WTC11 (cell line): ENCODE data around the gene COG5. TPM values are rescaled to one million over a fixed set of nuclear protein-coding genes. Genes with fewer than 3 reads are reported as not detected.

Experiments
- ATAC-seq: fragments of 200-7000 bp; cut with Tn5 transposase; 2 replicates; pipeline ENCODE4 v1.10.0; 2021; ENCODE audit warnings: mild to moderate bottlenecking, moderate library complexity
- CTCF ChIA-PET: fragments of 300-600 bp; sonication (Branson Sonifier 250); formaldehyde crosslinking; loops from one replicate; lab custom pipeline; 2021; ENCODE audit warnings: antibody characterized with exemption; lab: Charles Lee
- POLR2A ChIA-PET: fragments of 350-600 bp; sonication (Branson Sonifier 250); formaldehyde crosslinking; loops from one replicate; lab custom pipeline; 2021; ENCODE audit warnings: antibody characterized with exemption; lab: Charles Lee
- DNase-seq: peaks from one replicate; pipeline ENCODE4 v3.0.0; 2021; ENCODE audit warnings: low spot score
- H3K27ac Mint-ChIP-seq: 2 replicates; pipeline ENCODE4 v1.8.0; 2021; ENCODE audit warnings: mixed read lengths
- H3K27me3 Mint-ChIP-seq: 2 replicates; pipeline ENCODE4 v1.8.0; 2021; ENCODE audit warnings: low read depth, mild to moderate bottlenecking, moderate library complexity, mixed read lengths
- H3K36me3 Mint-ChIP-seq: 2 replicates; pipeline ENCODE4 v1.8.0; 2021; ENCODE audit warnings: mixed read lengths
- H3K4me1 Mint-ChIP-seq: 2 replicates; pipeline ENCODE4 v1.8.0; 2022; ENCODE audit warnings: mixed read lengths
- H3K4me3 Mint-ChIP-seq: 2 replicates; pipeline ENCODE4 v1.8.0; 2021; ENCODE audit warnings: mild to moderate bottlenecking, moderate library complexity, mixed read lengths
- H3K9me3 Mint-ChIP-seq: 2 replicates; pipeline ENCODE4 v1.8.0; 2021; ENCODE audit warnings: mixed read lengths
- ATF1 ChIP-seq: sonication (generic); formaldehyde crosslinking; IDR thresholded peaks from 2 replicates; pipeline ENCODE4 v1.8.1; 2023; ENCODE audit warnings: mild to moderate bottlenecking, moderate library complexity, missing genetic modification reagents
- CREB1 ChIP-seq: sonication (generic); formaldehyde crosslinking; IDR thresholded peaks from 2 replicates; pipeline ENCODE4 v1.8.0; 2023; ENCODE audit warnings: mild to moderate bottlenecking, missing genetic modification reagents
- ELF4 ChIP-seq: sonication (generic); formaldehyde crosslinking; IDR thresholded peaks from 2 replicates; pipeline ENCODE4 v1.8.1; 2022; ENCODE audit warnings: low read depth, mild to moderate bottlenecking, moderate library complexity, missing genetic modification reagents
- ESRRA ChIP-seq: sonication (generic); formaldehyde crosslinking; IDR thresholded peaks from 2 replicates; pipeline ENCODE4 v1.8.1; 2022; ENCODE audit warnings: mild to moderate bottlenecking, missing genetic modification reagents, borderline replicate concordance
- ETV6 ChIP-seq: sonication (generic); formaldehyde crosslinking; IDR thresholded peaks from 2 replicates; pipeline ENCODE4 v1.8.1; 2022; ENCODE audit warnings: mild to moderate bottlenecking, missing genetic modification reagents
- GABPB1 ChIP-seq: sonication (generic); formaldehyde crosslinking; IDR thresholded peaks from 2 replicates; pipeline ENCODE4 v1.8.1; 2023; ENCODE audit warnings: mild to moderate bottlenecking, missing genetic modification reagents
- IRF2 ChIP-seq: sonication (generic); formaldehyde crosslinking; IDR thresholded peaks from 2 replicates; pipeline ENCODE4 v1.8.0; 2022; ENCODE audit warnings: low read depth, missing genetic modification reagents, borderline replicate concordance
- JUN ChIP-seq: sonication (generic); formaldehyde crosslinking; IDR thresholded peaks from 2 replicates; pipeline ENCODE4 v1.8.0; 2023; ENCODE audit warnings: mild to moderate bottlenecking, missing genetic modification reagents
- MXD4 ChIP-seq: fragments of 250-450 bp; sonication (Bioruptor Pico); IDR thresholded peaks from 2 replicates; pipeline ENCODE4 v1.8.0; 2021; ENCODE audit warnings: mild to moderate bottlenecking, moderate library complexity, borderline replicate concordance
- MYBL2 ChIP-seq: sonication (generic); formaldehyde crosslinking; IDR thresholded peaks from 2 replicates; pipeline ENCODE4 v1.8.1; 2023; ENCODE audit warnings: mild to moderate bottlenecking, moderate library complexity, missing genetic modification reagents
- NR2C2 ChIP-seq: sonication (generic); formaldehyde crosslinking; IDR thresholded peaks from 2 replicates; pipeline ENCODE4 v1.8.0; 2022; ENCODE audit warnings: mild to moderate bottlenecking, missing genetic modification reagents
- RELA ChIP-seq: sonication (generic); formaldehyde crosslinking; IDR thresholded peaks from 2 replicates; pipeline ENCODE4 v1.8.1; 2022; ENCODE audit warnings: missing genetic modification reagents, mild to moderate bottlenecking, borderline replicate concordance
- RORB ChIP-seq: fragments of 250-450 bp; sonication (Bioruptor Pico); IDR thresholded peaks from 2 replicates; pipeline ENCODE4 v1.9.0; 2021; ENCODE audit warnings: mild to moderate bottlenecking
- SMAD4 ChIP-seq: sonication (generic); formaldehyde crosslinking; IDR thresholded peaks from 2 replicates; pipeline ENCODE4 v1.8.0; 2022; ENCODE audit warnings: mild to moderate bottlenecking, missing genetic modification reagents
- SOX15 ChIP-seq: fragments of 250-450 bp; sonication (Bioruptor Pico); IDR thresholded peaks from 2 replicates; pipeline ENCODE4 v1.9.0; 2021; ENCODE audit warnings: mild to moderate bottlenecking
- STAT6 ChIP-seq: sonication (generic); formaldehyde crosslinking; conservative IDR thresholded peaks from 2 replicates; pipeline ENCODE4 v1.8.1; 2023; ENCODE audit warnings: mild to moderate bottlenecking, low read depth, missing genetic modification reagents, moderate library complexity
- TEAD4 ChIP-seq: sonication (generic); formaldehyde crosslinking; IDR thresholded peaks from 2 replicates; pipeline ENCODE4 v1.8.0; 2022; ENCODE audit warnings: mild to moderate bottlenecking, missing genetic modification reagents
- ZBTB21 ChIP-seq: sonication (generic); formaldehyde crosslinking; IDR thresholded peaks from 2 replicates; pipeline ENCODE4 v1.8.1; 2023; ENCODE audit warnings: mild to moderate bottlenecking, missing genetic modification reagents, borderline replicate concordance
- ZNF138 ChIP-seq: sonication (generic); formaldehyde crosslinking; conservative IDR thresholded peaks from 2 replicates; pipeline ENCODE4 v1.8.1; 2022; ENCODE audit warnings: mild to moderate bottlenecking, moderate library complexity, missing genetic modification reagents
- ZNF263 ChIP-seq: sonication (generic); formaldehyde crosslinking; IDR thresholded peaks from 2 replicates; pipeline ENCODE4 v1.8.1; 2022; ENCODE audit warnings: low read depth, mild to moderate bottlenecking, moderate library complexity, missing genetic modification reagents
- total RNA-seq: library from RNA; stranded (reverse); gene quantifications from 3 replicates; pipeline ENCODE4 v1.2.3, GENCODE V29; 2021
- TF ChIP-seq, protein P1 (sequence below): sonication (generic); formaldehyde crosslinking; IDR thresholded peaks from 2 replicates; pipeline ENCODE4 v1.8.1; 2023; ENCODE audit warnings: mild to moderate bottlenecking, missing genetic modification reagents, moderate library complexity
- TF ChIP-seq, protein P2 (sequence below): sonication (generic); formaldehyde crosslinking; IDR thresholded peaks from 2 replicates; pipeline ENCODE4 v1.8.1; 2022; ENCODE audit warnings: mild to moderate bottlenecking, missing genetic modification reagents, moderate library complexity, borderline replicate concordance
- TF ChIP-seq, protein P3 (sequence below): sonication (generic); formaldehyde crosslinking; IDR thresholded peaks from 2 replicates; pipeline ENCODE4 v1.8.0; 2023; ENCODE audit warnings: missing genetic modification reagents, mild to moderate bottlenecking, borderline replicate concordance
- TF ChIP-seq, protein P4 (sequence below): sonication (generic); formaldehyde crosslinking; IDR thresholded peaks from 2 replicates; pipeline ENCODE4 v1.8.0; 2022; ENCODE audit warnings: mild to moderate bottlenecking, missing genetic modification reagents
- TF ChIP-seq, protein P5 (sequence below): sonication (generic); formaldehyde crosslinking; IDR thresholded peaks from 2 replicates; pipeline ENCODE4 v1.8.1; 2022; ENCODE audit warnings: low read depth, mild to moderate bottlenecking, moderate library complexity, missing genetic modification reagents, borderline replicate concordance
- TF ChIP-seq, protein P6 (sequence below): fragments of 250-450 bp; sonication (Bioruptor Pico); IDR thresholded peaks from 2 replicates; pipeline ENCODE4 v1.9.0; 2021; ENCODE audit warnings: moderate library complexity, mild to moderate bottlenecking, inconsistent platforms, borderline replicate concordance

The COG5 gene
- total RNA-seq, 1 experiment from 2014 or later = 23.8 TPM

GRCh38 chr7:107446988-107447387 is 116.7 kb downstream of the COG5 start:
- no peak overlapping the region for H3K4me3 Mint-ChIP-seq
- H3K27ac Mint-ChIP-seq = no peak overlapping the region; the same call in 1 of the 2 replicates
- no peaks in the 10 kb centered on the region for H3K27me3 Mint-ChIP-seq
- H3K4me1 Mint-ChIP-seq = no peaks in the 10 kb centered on the region
- CTCF ChIA-PET = no interaction called here
- H3K36me3 Mint-ChIP-seq = no peaks in the 10 kb centered on the region; the same call in 1 of the 2 replicates
- ATAC-seq = no peak
- H3K9me3 Mint-ChIP-seq = no peaks in the 10 kb centered on the region; the same call in 1 of the 2 replicates
- DNase-seq = no peak
- POLR2A ChIA-PET = no interaction called here
- no peak for TF ChIP-seq NR2C2
- TF ChIP-seq ETV6 (CRISPR knock-in tag) = no peak
- TF ChIP-seq TEAD4 (CRISPR knock-in tag) = no peak
- TF ChIP-seq, protein P1, sequence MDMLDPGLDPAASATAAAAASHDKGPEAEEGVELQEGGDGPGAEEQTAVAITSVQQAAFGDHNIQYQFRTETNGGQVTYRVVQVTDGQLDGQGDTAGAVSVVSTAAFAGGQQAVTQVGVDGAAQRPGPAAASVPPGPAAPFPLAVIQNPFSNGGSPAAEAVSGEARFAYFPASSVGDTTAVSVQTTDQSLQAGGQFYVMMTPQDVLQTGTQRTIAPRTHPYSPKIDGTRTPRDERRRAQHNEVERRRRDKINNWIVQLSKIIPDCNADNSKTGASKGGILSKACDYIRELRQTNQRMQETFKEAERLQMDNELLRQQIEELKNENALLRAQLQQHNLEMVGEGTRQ (CRISPR knock-in tag) = no peak
- TF ChIP-seq, protein P2, sequence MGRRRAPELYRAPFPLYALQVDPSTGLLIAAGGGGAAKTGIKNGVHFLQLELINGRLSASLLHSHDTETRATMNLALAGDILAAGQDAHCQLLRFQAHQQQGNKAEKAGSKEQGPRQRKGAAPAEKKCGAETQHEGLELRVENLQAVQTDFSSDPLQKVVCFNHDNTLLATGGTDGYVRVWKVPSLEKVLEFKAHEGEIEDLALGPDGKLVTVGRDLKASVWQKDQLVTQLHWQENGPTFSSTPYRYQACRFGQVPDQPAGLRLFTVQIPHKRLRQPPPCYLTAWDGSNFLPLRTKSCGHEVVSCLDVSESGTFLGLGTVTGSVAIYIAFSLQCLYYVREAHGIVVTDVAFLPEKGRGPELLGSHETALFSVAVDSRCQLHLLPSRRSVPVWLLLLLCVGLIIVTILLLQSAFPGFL (CRISPR knock-in tag) = no peak
- no peak for TF ChIP-seq ZNF263 (CRISPR knock-in tag)
- no peak for TF ChIP-seq JUN (CRISPR knock-in tag)
- TF ChIP-seq, protein P3, sequence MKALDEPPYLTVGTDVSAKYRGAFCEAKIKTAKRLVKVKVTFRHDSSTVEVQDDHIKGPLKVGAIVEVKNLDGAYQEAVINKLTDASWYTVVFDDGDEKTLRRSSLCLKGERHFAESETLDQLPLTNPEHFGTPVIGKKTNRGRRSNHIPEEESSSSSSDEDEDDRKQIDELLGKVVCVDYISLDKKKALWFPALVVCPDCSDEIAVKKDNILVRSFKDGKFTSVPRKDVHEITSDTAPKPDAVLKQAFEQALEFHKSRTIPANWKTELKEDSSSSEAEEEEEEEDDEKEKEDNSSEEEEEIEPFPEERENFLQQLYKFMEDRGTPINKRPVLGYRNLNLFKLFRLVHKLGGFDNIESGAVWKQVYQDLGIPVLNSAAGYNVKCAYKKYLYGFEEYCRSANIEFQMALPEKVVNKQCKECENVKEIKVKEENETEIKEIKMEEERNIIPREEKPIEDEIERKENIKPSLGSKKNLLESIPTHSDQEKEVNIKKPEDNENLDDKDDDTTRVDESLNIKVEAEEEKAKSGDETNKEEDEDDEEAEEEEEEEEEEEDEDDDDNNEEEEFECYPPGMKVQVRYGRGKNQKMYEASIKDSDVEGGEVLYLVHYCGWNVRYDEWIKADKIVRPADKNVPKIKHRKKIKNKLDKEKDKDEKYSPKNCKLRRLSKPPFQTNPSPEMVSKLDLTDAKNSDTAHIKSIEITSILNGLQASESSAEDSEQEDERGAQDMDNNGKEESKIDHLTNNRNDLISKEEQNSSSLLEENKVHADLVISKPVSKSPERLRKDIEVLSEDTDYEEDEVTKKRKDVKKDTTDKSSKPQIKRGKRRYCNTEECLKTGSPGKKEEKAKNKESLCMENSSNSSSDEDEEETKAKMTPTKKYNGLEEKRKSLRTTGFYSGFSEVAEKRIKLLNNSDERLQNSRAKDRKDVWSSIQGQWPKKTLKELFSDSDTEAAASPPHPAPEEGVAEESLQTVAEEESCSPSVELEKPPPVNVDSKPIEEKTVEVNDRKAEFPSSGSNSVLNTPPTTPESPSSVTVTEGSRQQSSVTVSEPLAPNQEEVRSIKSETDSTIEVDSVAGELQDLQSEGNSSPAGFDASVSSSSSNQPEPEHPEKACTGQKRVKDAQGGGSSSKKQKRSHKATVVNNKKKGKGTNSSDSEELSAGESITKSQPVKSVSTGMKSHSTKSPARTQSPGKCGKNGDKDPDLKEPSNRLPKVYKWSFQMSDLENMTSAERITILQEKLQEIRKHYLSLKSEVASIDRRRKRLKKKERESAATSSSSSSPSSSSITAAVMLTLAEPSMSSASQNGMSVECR = no peak
- TF ChIP-seq ESRRA = no peak
- no peak for TF ChIP-seq MYBL2 (CRISPR knock-in tag)
- TF ChIP-seq RORB (CRISPR knock-in tag) = no peak
- TF ChIP-seq MXD4 (CRISPR knock-in tag) = no peak
- TF ChIP-seq ELF4 (CRISPR knock-in tag) = no peak
- TF ChIP-seq IRF2 (CRISPR knock-in tag) = no peak
- TF ChIP-seq ZNF138 (CRISPR knock-in tag) = no peak
- TF ChIP-seq ZBTB21 (CRISPR knock-in tag) = no peak
- TF ChIP-seq SOX15 (CRISPR knock-in tag) = no peak
- TF ChIP-seq CREB1 (CRISPR knock-in tag) = no peak

GRCh38 chr7:107446531-107446930 is 117.2 kb downstream of the COG5 start:
- CTCF ChIA-PET = no interaction called here
- no peak overlapping the region for H3K27ac Mint-ChIP-seq
- DNase-seq (no peak), ATAC-seq (no peak)
- H3K4me1 Mint-ChIP-seq = no peaks in the 10 kb centered on the region
- H3K36me3 Mint-ChIP-seq = no peaks in the 10 kb centered on the region; the same call in 1 of the 2 replicates
- POLR2A ChIA-PET = no interaction called here
- H3K27me3 Mint-ChIP-seq = no peaks in the 10 kb centered on the region
- no peak overlapping the region for H3K4me3 Mint-ChIP-seq
- H3K9me3 Mint-ChIP-seq = no peaks in the 10 kb centered on the region; the same call in none of the 2 replicates
- TF ChIP-seq STAT6 (CRISPR knock-in tag) (no peak), SMAD4 (CRISPR knock-in tag) (no peak), RELA (CRISPR knock-in tag) (no peak), ATF1 (no peak), RORB (CRISPR knock-in tag) (no peak), GABPB1 (CRISPR knock-in tag) (no peak), SOX15 (CRISPR knock-in tag) (no peak)
- TF ChIP-seq, protein P4, sequence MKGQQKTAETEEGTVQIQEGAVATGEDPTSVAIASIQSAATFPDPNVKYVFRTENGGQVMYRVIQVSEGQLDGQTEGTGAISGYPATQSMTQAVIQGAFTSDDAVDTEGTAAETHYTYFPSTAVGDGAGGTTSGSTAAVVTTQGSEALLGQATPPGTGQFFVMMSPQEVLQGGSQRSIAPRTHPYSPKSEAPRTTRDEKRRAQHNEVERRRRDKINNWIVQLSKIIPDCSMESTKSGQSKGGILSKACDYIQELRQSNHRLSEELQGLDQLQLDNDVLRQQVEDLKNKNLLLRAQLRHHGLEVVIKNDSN (CRISPR knock-in tag) = no peak
- TF ChIP-seq, protein P5, sequence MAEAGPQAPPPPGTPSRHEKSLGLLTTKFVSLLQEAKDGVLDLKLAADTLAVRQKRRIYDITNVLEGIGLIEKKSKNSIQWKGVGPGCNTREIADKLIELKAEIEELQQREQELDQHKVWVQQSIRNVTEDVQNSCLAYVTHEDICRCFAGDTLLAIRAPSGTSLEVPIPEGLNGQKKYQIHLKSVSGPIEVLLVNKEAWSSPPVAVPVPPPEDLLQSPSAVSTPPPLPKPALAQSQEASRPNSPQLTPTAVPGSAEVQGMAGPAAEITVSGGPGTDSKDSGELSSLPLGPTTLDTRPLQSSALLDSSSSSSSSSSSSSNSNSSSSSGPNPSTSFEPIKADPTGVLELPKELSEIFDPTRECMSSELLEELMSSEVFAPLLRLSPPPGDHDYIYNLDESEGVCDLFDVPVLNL = no peak
- TF ChIP-seq, protein P6, sequence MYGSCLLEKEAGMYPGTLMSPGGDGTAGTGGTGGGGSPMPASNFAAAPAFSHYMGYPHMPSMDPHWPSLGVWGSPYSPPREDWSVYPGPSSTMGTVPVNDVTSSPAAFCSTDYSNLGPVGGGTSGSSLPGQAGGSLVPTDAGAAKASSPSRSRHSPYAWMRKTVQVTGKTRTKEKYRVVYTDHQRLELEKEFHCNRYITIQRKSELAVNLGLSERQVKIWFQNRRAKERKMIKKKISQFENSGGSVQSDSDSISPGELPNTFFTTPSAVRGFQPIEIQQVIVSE (CRISPR knock-in tag) = no peak
